Gastroesophageal sphincter (tissue), 4 donors: ENCODE data around the gene ETS1. TPM values are rescaled to one million over a fixed set of nuclear protein-coding genes. Genes with fewer than 3 reads are reported as not detected.

Experiments
- ATAC-seq: fragments of 150-250 bp; one replicate; pipeline ENCODE4 v1.9.1; 2016; ENCODE audit warnings: mild to moderate bottlenecking, moderate library complexity
- H3K27ac ChIP-seq, 4 donors: fragments of 200-600 bp; sonication (generic) in 3 of 4; 1 replicate in 3 of 4; 2 replicates in 1 of 4; pipeline ENCODE4 v1.5.1; 2016 to 2019
- H3K27me3 ChIP-seq: fragments of 200-600 bp; sonication (generic); one replicate; pipeline ENCODE4 v1.5.1; 2019
- H3K36me3 ChIP-seq, 2 donors: fragments of 200-600 bp; sonication (generic); one replicate each; pipeline ENCODE4 v1.5.1; 2019; ENCODE audit warnings: control low read depth in 1 of 2
- H3K4me1 ChIP-seq, 3 donors: fragments of 200-600 bp; sonication (generic); 1 replicate in 2 of 3; 2 replicates in 1 of 3; pipeline ENCODE4 v1.5.1; 2016 to 2019; ENCODE audit warnings: control low read depth in 2 of 3
- H3K4me3 ChIP-seq, 2 donors: fragments of 200-600 bp; sonication (generic); one replicate each; pipeline ENCODE4 v1.5.1; 2019; ENCODE audit warnings: mild to moderate bottlenecking in 1 of 2, moderate library complexity in 1 of 2
- H3K9me3 ChIP-seq, 3 donors: fragments of 200-600 bp; sonication (generic); one replicate each; pipeline ENCODE4 v1.5.1; 2017 to 2019; ENCODE audit warnings: control low read depth in 2 of 3
- EP300 ChIP-seq: sonication (generic); formaldehyde crosslinking; IDR thresholded peaks from one replicate; pipeline ENCODE4 v1.6.1; 2017; ENCODE audit warnings: antibody characterized with exemption, mild to moderate bottlenecking
- POLR2A ChIP-seq, 2 donors: fragments of 450-650 bp; IDR thresholded peaks; one replicate each; pipeline ENCODE4 v1.6.1; 2017; ENCODE audit warnings: antibody characterized with exemption in 2 of 2, mild to moderate bottlenecking in 2 of 2, moderate library complexity in 1 of 2
- POLR2AphosphoS5 ChIP-seq: sonication (generic); formaldehyde crosslinking; IDR thresholded peaks from one replicate; pipeline ENCODE4 v1.6.1; 2017; ENCODE audit warnings: antibody characterized with exemption
- WGBS, 2 donors: methylation state at CpG; one replicate each; pipeline ENCODE4 v1.1.5; 2018; ENCODE audit warnings: low coverage in 1 of 2; 5-methylcytosine and 5-hydroxymethylcytosine counted together
- total RNA-seq, 4 donors: library from RNA; depleted of rRNA; stranded (reverse); fragments of >200 nt; gene quantifications; one replicate each; pipeline ENCODE4 v1.1.0, GENCODE V29; 2016
- TF ChIP-seq, protein P1 (sequence below), 4 experiments: fragments of 200-600 bp in 2 of 4; fragments of 450-650 bp in 2 of 4; sonication (generic) in 1 of 4; IDR thresholded peaks; one replicate each; pipeline ENCODE4 v1.5.1; 2017 to 2019; ENCODE audit warnings: antibody characterized with exemption in 4 of 4, mild to moderate bottlenecking in 2 of 4, moderate library complexity in 2 of 4

Gene ETS1
- total RNA-seq, 4 donors from 2014 or later, result 32.2 to 65.2 (median 51.0) TPM

- ATAC-seq, result no peak
- Histone ChIP-seq H3K4me3 (no peak overlapping the region), H3K27ac (no peak overlapping the region), H3K27me3 (no peaks in the 10 kb centered on the region), H3K36me3 (no peaks in the 10 kb centered on the region), H3K4me1 (peaks cover 6 to 67% (median 30%) of the 10 kb centered on the region in 3 donors), H3K9me3 (no peaks in the 10 kb centered on the region)
- WGBS, 2 donors, result 86 to 92% methylated on average over 4 to 6 of the region's 6 CpGs
- TF ChIP-seq POLR2A (IDR thresholded peaks at IDR 0.05), result no peak
- no peak for TF ChIP-seq EP300
- TF ChIP-seq, protein P1, sequence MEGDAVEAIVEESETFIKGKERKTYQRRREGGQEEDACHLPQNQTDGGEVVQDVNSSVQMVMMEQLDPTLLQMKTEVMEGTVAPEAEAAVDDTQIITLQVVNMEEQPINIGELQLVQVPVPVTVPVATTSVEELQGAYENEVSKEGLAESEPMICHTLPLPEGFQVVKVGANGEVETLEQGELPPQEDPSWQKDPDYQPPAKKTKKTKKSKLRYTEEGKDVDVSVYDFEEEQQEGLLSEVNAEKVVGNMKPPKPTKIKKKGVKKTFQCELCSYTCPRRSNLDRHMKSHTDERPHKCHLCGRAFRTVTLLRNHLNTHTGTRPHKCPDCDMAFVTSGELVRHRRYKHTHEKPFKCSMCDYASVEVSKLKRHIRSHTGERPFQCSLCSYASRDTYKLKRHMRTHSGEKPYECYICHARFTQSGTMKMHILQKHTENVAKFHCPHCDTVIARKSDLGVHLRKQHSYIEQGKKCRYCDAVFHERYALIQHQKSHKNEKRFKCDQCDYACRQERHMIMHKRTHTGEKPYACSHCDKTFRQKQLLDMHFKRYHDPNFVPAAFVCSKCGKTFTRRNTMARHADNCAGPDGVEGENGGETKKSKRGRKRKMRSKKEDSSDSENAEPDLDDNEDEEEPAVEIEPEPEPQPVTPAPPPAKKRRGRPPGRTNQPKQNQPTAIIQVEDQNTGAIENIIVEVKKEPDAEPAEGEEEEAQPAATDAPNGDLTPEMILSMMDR (IDR thresholded peaks at IDR 0.05), result no peak
- TF ChIP-seq POLR2AphosphoS5, result no peak
Observed at GRCh38 chr11:128421577-128422330, 165.6 kb downstream of the ETS1 start.

- no peaks in the 10 kb centered on the region for H3K27me3 ChIP-seq
- TF ChIP-seq POLR2AphosphoS5 (no peak), POLR2A (IDR thresholded peaks at IDR 0.05) (no peak), EP300 (no peak)
- TF ChIP-seq, protein P1 (IDR thresholded peaks at IDR 0.05), result no peak
- no peaks in the 10 kb centered on the region for H3K9me3 ChIP-seq
- H3K36me3 ChIP-seq, result no peaks in the 10 kb centered on the region
- peaks cover 6 to 74% (median 30%) of the 10 kb centered on the region in 3 donors for H3K4me1 ChIP-seq
- WGBS, 2 donors, result 52 to 75% methylated on average over 4 of the region's 4 CpGs
- no peak overlapping the region for H3K27ac ChIP-seq
- no peak for ATAC-seq
- H3K4me3 ChIP-seq, result no peak overlapping the region
Observed at GRCh38 chr11:128420951-128421350, 166.4 kb downstream of the ETS1 start.

DNA sequence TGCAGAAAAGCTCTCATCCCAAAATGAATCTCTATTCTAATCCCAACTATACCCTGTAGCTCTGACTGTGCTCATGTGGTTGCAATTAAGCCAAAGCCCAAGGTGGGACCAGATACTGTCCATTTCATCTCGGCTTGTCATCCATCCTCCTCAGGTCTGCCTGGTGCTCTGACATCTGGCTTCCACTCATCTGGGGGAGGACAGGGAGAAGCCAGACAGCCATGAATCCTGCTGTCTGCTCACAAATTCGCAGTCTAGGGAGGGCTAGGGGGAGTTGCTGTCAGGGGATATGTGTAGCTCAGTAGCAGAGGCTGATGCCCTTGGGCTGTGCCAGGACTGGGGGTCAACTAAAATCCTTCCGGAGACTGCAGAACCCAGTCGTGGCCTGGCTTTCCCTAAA is 167.1 kb downstream of the ETS1 start:
- no peaks in the 10 kb centered on the region for H3K27me3 ChIP-seq
- H3K27ac ChIP-seq, result no peak overlapping the region
- H3K9me3 ChIP-seq, result no peaks in the 10 kb centered on the region
- no peak overlapping the region for H3K4me3 ChIP-seq
- H3K4me1 ChIP-seq, result peaks cover 6 to 71% (median 30%) of the 10 kb centered on the region in 3 donors
- H3K36me3 ChIP-seq, result no peaks in the 10 kb centered on the region
- TF ChIP-seq POLR2AphosphoS5, result no peak
- TF ChIP-seq POLR2A (IDR thresholded peaks at IDR 0.05), result no peak
- TF ChIP-seq, protein P1 (IDR thresholded peaks at IDR 0.05), result no peak
- no peak for TF ChIP-seq EP300
- no peak for ATAC-seq
- WGBS, 2 donors, result 67 to 100% methylated on average over 1 to 3 of the region's 4 CpGs

DNA sequence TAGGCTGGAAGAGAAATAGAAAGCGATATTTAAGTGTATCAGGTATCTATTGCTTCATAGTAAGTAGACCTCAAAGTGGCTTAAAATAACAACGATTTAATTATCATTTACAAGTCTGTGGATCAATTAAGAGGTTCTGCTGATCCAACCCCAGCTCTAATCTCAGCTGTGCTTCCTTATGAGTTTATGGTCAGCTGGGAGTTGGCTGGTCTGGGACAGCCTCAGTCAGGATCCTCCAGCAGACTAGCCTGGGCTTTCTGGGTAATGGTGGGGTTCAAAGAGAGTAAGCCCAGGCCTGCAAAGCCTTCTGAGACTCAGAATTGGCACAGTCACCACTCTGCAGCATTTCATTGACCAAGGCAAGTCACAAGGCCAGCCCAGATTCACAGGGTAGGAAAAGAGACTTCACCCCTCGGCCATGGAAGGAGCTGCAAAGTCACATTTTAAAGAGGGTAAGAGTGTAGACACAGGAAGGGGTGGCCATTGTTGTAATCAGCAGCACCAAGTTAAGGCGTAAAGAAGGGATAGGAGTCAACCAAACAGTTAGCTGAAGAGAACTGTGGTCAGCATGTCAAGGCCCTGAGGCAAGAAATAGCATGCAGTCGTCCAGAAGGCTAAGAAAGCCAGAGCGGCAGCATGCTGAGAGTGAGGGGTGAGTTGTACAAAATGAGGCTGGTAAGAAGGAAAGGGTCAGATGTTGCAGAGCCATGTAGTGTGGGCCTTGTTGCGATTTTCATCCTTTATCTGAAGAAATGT is 168.2 kb downstream of the ETS1 start:
- no peak overlapping the region for H3K27ac ChIP-seq

DNA sequence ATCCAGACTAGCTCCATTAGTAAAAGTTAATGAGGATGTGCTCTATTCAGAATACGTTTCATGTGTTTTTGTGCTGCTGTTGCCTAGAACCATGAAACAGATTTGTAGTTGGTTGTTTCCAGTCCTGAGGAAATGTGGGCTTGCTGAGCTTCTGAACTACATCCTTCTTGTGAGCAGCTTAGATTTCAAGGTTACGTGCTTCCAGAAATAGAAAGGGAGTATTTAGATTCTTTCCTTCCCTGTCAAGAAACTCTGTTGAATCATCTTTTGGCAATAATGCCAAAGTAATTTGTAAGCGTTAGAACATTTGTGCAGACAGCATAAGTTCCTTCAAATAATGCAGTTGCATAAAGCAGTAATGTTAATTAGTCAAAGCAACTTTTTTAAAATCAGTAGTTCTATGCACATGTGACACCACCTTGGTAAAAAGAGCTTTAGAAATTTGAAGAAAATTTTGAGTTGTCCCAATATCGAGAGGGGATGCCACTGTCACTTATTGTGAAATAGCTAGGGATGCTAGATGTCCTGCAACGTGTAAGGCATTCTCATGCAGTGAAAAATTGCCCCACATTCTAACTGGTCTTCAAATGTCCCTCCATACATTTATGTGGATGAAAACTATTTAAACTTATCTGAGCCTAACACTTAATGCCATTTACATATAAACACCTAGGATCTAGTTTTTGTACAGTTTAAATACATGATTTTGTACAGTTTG is 169.6 kb downstream of the ETS1 start:
- Histone ChIP-seq H3K27ac (peak overlapping the region in 3 of 4 donors; percentile 20 to 68 (median 43)), H3K36me3 (no peaks in the 10 kb centered on the region), H3K27me3 (no peaks in the 10 kb centered on the region), H3K9me3 (no peaks in the 10 kb centered on the region), H3K4me1 (peaks cover 6 to 46% (median 11%) of the 10 kb centered on the region in 3 donors), H3K4me3 (no peak overlapping the region)
- 4 to 12% methylated on average over 4 to 5 of the region's 5 CpGs for WGBS, 2 donors
- no peak for TF ChIP-seq POLR2A (IDR thresholded peaks at IDR 0.05)
- peak; percentile 67 for TF ChIP-seq POLR2AphosphoS5
- peak; percentile 69 for ATAC-seq

More for the DNA sequence above, 168.2 kb downstream of the ETS1 start:
- WGBS, 2 donors, result 92 to 95% methylated on average over 4 to 6 of the region's 7 CpGs
- Histone ChIP-seq H3K4me1 (peaks cover 6 to 60% (median 20%) of the 10 kb centered on the region in 3 donors), H3K27me3 (no peaks in the 10 kb centered on the region), H3K4me3 (no peak overlapping the region), H3K36me3 (no peaks in the 10 kb centered on the region), H3K9me3 (no peaks in the 10 kb centered on the region)
- TF ChIP-seq POLR2A (IDR thresholded peaks at IDR 0.05), result no peak
- ATAC-seq, result no peak
